Measurements from ENCODE around the gene TLR9.

Gene TLR9

DNA sequence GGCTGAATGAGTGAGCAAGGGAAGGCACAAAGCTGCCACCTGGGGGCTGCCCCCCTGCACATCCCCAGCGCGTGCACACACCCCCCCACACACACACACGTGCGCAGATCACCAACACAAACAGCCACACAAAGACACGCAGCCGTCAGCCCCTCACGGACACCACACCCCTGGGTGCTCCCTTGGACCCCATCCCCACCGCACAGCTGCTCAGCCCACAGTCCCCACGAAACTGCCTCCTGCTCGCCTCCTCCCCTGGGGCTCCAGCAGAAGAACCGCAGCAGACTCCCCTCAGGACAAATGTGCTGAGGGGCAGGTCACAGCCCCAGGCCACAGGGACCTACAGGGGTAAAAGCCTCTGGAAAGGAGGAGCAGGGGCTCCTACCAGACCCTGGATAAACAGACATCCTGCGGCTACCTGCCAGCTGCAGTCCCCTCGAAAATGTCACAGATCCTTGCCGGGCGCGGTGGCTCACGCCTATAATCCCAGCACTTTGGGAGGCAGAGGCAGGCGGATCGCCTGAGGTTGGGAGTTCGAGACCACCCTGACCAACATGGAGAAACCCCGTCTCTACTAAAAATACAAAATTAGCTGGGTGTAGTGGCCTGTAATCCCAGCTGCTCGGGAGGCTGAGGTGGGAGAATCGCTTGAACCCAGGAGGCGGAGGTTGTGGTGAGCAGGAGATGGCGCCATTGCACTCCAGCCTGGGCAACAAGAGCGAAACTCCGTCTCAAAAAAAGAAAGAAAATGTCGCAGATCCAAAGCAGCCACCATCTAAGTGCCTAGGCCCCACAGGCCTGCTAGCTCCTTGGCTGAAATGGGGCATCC, 7.0 kb upstream of the TLR9 start:
- DNase-seq = no peak

DNA sequence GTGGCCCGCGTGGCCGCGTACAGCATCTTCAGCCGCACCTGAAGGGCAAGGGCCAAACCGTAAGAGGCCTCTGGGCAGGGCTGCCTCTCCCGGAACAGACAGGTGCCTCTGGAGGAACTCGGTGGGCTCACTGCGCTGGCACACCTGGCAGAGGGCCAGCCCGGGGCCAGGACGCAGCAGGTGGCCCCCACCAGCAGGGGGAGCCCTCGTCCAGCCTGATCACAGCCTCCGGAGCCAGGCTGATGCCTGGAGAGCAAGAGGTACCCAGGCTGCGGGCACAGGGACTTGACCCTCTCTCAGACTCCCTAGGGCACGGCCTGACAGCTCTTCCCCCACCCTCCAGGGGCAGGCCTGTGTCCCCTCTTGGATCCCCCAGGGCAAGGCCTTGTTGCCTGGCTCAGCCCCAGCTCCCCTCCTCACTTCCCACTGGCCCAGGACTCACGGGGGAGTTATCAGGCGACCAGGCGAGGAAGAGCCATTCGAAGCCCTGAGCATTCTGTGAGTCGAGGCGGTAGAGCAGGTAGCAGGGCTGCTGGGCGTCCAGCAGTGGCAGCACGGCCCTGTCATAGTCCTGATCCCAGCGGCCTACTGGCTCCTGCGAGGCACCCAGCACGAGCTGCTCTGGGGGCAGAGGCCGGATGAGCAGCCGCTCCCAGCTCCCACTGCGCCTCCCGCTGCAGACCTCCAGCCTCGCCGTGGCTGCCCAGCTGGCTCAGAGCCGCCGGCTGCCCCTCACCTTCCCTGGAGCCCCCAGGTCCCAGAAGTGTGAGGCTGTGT, 6.2 kb upstream of the TLR9 start:
- DNase-seq = peak; percentile 81 to 93 (median 88)

DNA sequence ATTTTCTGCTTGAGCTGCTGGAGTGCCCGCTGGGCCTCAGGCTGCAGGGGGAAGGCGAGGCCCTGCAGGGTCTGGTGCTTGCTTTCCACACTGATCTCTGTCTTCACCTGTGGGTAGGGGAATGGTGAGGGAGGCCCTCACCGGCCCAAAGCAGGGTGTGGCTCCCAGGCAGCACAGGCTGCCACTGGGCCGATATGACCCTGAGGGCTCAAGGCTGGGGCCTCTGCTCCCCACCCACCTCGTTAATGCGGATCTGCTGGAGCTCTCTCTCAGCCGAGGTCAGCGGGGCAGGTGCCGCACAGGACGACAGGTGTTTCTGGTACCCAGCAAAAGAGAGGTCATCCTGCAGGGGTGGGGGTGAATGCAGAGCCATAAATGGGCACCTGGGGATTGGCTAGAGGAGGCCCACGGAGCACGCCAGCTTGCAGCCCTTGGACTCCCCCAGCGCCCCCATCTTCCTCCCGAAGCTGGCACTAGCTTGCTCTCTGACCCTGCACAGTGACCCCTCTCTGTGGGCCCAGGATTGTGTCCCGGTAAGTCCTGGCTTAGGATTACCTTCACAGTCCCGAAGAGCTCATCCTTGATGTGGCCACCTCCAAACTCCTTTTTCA, 5.5 kb upstream of the TLR9 start:
- DNase-seq = no peak

DNA sequence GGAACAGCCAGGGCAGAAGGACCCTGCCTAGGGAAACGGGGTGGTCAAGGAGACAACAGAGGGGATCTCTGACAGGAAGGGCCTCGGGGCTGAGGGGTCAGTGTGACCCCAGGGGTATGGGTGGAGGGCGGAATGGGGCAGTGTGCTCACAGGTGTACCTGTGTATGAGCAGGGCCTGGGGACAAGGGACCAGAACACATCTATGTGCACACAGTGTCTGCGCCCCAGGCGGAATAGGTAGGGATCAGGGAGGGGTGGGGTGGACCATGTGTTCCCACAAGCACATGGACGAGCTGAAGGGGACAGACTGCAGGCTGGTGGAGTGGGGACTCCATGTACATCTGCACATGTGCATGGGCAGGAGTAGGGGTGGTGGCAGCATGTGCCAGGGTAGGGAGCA, 5.0 kb upstream of the TLR9 start:
- DNase-seq = no peak

DNA sequence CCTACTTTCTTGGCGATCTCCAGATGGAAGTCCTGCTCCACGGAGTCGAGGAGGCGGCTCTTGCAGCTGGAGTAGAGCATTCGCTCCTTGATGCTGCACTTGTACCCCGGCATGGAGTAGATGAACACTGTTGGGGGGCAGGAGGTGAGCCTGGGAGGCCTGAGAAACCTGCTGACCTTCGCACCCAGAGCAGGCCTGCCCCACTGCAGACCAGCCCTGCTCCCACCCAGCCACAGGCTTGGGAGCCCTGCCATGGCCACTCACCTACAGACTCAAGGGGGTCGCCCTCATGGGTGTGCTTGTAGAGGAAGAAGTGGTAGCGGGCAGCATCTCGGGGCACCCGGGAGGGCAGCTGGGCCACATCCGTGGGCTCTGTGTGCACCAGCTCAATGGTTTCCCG, 4.2 kb upstream of the TLR9 start:
- no peak for DNase-seq

DNA sequence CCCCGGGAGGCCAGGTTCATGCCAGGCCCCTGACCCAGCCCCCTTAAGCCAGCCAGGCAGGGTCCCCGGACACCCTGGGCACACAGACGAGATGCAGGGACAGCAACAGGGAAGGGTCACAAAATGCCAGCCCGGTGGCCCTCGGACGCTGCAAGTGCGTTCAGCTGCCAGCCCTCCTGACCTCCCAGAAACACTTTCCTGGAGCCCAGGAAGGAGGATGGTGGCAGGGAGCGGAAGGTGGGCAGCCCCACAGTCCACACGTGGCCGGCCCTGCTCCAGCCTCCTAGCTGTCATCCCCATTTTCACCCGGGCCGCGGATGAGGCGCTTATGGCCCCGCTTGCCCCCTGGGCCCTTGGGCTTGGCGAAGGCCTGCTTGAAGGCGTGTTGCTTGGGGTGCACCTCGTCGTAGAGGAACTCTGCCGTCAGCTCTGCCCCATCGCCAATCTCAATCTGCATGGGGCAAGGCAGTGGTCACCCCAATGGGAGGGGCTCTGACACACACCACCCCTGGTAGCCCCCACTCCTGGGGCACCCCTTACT, 3.4 kb upstream of the TLR9 start:
- no peak for DNase-seq

DNA sequence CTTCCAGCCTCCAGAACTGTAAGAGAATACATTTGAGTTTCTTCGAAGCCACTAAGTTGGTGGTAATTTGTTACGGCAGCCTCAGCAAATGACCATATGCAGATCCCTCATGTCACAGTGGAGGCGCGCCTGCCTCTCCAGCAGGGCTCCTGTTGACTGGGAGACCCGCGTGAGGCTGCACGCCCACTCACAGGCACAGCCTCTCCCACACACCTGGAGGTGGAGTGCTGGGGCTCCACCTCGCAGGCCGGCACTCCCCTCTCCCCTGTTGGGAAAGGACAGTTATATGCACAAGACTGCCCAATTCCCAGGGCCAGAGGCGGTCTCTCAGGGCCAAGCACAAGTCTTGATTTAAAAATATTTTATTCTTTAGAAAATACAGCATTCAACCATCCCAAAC, 2.8 kb upstream of the TLR9 start:
- no peak for DNase-seq

DNA sequence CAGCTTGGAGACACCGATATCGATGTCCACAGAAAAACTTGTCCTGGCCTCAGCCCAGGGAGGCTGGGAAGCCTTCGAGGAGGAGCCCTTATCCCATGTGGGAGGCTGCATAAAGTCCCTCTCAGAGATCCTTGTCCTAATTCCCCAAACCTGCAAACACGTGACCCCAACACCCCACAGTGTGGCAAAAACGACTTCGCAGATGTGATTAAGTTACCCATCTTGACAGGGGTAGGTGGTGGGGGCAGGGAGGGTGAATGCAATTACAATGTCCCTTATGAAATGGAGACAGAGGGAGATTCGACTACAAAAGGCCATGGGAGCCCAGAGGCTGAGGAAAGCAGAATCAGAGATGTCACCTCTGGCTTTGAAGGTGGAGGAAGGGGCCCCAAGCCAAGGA, 2.3 kb upstream of the TLR9 start:
- DNase-seq = no peak

DNA sequence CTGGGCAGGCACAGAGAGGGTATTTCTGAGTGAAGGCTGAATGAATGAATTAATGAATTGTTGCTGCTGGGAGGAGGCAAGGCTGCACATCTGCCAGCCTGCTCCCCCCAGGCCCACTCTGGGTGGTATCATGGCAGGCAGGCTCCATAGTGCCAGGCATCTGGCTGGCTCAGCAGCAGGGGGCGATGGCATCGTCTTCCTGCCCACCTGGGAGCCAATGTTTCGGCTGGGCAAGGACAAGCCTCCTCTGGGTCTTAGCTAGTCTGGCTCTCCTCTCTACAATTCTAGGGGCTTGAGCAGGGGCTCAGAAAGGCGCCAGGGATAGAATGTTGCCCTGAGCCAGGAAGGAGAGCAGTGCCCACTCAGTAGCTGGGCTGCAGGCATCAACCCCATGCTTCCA, 1.7 kb upstream of the TLR9 start:
- no peak for DNase-seq

DNA sequence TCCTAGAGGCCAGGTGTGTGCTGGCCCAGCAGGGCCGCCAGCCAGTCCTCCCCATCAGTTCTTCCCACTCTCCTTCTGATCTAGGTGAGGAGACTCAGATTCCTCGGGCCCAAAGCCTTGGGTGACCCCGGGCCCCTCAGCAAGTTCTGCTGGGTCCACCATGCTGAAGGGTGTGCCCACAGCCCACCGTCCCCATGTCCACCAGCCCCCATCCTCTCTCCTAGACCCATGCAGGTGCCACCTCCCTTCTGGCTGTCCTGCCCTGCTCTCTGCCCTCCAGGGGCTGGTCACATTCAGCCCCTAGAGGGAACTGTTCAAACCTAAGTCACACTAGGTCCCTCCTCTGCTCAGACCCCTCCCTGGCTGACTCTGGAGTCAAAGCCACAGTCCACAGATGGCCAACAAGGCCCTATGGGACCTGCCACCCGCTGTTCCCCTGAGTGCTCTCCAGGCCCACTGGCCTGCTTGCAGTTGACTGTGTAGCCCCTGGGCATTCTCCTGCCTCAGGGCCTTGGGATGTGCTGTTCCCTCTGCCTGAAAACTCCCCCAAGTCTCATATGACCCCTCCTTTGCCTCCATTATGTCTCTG, 878 bp upstream of the TLR9 start:
- DNase-seq = no peak

DNA sequence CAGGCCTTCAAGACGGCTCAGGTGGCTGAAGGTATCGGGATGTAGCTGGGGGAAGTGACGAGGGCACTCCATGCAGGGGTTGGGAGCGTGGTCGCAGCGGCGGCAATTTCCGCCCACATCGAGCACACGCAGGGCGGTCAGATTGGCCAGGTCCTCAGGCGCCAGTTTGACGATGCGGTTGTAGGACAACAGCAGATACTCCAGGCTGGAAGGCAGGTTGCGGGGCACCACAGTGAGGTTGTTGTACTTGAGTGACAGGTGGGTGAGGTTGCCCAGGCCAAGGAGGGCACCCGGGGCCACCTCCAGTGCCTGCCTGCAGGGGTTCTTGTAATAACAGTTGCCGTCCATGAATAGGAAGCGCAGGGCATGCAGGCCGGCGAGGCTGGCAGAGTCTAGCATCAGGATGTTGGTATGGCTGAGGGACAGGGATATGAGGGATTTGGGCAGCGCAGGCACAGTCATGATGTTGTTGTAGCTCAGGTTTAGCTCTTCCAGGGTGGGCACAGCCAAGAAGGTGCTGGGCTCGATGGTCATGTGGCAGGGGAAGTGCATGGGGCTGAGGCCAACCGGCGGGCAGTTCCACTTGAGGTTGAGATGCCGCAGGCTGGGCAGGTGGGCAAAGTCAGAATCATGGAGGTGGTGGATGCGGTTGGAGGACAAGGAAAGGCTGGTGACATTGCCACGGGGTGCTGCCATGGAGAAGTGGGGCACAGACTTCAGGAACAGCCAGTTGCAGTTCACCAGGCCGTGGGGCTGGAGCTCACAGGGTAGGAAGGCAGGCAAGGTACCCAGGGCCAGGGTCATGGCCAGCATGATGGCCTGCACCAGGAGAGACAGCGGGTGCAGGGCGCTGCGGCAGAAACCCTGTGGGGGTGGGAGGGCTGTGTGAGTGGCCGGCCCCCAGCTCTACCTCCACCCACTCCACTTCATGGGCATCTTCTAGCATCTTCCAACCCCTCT, 1.7 kb downstream of the TLR9 start:
- DNase-seq = no peak

DNA sequence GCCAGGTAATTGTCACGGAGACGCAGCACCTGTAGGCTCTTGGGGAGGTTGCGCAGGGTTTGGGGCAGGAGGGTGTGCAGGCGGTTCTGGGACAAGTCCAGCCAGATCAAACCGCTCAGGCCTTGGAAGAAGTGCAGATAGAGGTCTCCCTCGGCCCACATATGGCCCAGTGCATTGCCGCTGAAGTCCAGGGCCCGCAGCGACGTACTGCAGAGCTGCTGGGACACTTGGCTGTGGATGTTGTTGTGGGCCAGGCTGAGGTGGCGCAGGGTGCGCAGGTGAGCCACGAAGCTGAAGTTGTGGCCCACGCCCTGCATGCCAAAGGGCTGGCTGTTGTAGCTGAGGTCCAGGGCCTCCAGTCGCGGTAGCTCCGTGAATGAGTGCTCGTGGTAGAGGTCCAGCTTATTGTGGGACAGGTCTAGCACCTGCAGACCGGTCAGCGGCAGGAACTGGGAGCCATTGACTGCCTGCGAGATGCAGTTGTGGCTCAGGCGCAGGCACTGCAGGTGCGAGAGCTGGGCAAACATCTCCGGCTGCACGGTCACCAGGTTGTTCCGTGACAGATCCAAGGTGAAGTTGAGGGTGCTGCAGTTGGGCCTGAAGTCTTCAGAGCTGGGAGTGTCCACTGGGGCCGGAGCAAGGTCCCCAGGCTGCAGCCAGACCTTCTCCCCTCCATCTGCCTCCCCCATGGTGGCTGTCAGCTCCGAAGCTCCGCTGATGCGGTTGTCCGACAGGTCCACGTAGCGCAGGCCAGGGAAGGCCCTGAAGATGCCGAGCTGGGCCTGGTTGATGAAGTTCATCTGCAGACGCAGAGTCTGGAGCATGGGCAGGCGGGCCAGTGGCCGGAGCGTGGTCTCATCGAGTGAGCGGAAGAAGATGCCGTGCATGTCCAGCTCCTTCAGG, 2.9 kb downstream of the TLR9 start:
- no peak for DNase-seq

DNA sequence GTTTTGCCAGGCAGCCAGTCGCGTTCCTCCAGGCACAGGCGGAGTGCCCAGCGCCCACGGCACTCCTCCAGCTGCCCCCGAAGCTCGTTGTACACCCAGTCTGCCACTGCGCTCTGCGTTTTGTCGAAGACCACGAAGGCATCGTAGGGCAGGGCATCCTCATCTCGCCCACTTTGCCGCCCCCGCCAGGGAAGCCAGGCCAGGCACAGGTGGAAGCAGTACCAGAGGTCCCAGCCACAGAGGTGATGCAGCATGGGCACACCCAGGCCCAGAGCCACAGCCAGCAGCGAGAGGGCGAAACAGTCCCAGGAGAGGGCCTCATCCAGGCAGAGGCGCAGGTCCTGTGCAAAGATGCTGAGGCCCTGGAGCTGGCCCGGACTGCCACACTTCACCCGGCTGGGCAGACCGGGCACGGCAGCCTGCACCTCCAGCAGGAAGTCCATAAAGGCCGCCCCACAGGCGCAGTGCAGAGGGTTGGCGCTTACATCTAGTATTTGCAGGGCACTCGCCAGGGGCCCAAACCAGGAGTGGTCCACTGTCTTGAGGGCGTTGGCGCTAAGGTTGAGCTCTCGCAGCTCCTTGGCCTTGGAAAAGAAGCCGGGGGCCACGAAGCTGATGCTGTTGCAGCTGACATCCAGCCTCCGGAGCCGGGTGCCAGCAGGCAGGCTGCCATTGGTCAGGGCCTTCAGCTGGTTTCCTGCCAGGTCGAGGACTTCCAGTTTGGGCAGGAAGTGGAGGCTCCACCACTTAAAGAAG, 3.7 kb downstream of the TLR9 start:
- DNase-seq = peak in 2 of 4 experiments; percentile 45 to 52

DNA sequence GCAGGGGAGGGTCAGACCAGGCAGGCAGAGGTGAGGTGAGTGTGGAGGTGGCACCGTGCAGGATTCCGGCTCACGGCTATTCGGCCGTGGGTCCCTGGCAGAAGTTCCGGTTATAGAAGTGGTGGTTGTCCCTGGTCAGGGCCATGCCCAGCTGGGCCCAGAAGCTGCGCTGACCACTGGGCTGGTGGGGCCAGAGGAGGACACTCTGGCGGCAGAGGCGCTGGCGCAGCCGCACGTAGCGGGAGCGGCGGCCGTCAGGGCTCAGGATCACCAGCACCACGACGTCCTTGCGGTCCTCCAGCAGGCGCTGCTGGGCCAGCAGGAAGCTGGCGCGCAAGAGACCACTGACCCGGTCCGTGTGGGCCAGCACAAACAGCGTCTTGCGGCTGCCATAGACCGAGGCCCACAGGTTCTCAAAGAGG, 4.3 kb downstream of the TLR9 start:
- no peak for DNase-seq

DNA sequence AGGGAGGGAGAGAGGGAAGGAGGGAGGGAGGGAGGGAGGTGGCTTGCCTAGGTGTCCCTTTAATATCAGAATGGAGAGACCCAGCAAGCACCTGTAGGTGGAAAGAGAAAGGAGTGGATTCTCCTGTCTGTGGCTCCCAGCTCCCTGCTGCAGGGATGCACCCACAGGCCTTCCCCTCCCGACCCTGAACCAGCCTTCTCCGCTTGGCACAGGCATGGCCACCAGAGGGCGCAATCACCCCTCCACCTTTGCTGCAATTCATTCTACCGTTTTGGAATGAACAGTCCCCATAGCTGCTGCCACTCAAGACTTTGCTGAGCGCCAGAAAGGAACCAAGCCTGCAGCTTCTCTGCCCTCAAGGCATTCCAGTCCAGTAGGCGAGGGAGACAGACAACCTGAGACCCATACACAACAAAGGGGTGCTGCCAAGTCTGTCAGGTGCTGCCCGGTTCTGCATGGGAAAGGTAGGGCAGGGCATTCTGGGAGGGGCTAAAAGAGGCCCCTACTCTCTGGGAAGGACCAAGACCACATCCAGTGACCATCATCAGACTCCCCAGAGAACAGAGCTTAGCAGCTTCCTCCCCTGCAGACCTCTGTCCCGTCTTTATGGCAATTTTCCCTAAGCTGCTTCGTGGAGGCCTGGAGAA, 4.9 kb downstream of the TLR9 start:
- DNase-seq = peak; percentile 75 to 91 (median 80)

DNA sequence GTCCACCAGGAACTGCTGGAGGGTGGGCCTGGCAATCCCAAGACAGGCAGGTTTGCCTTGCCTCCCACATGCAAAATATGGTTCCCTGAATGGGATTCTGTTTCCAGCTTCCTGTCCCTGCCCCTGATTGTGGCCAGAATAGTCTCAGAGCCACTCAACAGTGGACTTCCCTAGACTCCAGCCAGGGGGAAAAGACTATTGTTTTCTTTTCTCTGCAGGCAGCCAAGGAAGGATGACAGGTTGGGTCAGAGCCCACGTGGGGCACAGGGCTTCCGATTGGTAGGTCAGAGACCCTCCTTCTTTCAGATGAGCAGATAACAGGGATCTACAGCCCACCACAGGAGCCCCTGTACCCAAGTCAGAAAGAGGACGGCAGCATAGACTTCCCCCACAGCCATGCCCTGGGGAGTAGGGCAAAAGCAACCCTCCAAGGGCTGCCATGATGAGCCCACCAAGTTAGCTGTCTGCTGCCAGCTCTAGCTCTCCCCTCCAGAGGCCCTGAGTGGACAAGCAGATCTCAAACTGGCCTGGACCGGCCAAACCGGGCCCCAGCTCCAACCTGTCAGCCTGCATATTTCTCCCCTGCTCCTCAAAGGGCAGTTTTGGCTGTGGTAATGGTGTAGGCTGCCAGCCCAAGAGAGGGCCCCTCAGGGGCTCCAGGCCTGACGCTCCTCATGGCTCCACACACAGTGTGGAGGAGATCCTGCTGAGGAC, 6.4 kb downstream of the TLR9 start:
- DNase-seq = no peak

DNA sequence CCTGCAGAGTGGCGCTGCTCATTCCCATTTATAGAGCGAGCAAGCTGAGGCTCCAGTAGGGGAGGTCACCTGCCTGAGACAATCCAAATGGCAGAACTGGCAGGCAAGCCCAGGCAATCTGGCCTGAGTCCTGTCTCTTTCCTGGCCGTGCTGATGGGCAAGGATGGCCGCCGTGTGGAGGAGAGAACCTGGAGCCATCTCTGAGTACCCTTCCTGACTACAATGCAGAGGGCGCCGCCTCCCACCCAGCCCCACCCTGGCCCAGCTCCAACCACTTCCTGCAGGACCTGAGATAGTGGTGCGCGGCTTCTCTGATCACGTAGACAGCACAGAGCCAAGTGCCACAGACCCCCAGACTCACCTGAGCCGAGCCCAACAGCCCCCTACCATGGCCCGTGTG, 7.0 kb downstream of the TLR9 start:
- DNase-seq = peak in 1 of 4 experiments; percentile 35

DNA sequence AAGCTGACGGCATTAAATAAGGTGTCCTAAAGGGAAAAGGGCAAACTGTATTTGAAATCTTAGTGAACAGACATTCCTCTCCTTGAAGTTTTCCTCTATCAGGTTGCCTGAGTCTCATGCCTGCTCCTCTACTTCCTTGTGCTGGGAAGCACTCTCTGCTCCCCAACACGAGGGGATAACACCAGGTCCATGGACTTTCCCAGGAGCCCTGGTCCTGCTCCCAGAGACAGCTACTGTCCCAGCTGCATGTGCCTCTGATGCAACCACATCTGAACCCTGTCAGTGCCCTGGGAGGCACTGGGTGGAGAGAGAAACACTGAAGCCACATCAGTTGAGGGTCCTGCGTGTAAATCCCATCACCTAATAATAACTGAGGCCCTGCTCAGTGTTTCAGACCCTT, 7.4 kb downstream of the TLR9 start:
- DNase-seq = no peak

DNA sequence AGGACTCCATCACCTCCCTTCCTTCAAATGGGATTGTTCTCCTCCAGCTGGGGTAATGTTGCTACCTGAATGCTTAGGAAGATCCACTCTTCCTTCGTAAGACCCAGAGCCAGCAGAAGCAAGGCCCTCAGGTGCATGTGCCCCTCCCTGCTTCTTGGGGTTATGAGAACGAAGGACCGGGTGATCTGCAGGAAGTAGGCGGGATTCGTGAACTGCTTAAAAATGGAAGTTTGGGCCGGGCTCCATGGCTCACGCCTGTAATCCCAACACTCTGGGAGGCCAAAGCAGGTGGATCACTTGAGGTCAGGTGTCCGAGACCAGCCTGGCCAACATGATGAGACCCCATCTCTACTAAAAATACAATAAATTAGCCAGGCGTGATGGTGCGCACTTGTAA, 8.0 kb downstream of the TLR9 start:
- DNase-seq = no peak
